AG08396 (cell line): ENCODE results near the gene OGT.
"Not testable (repeated sequence)": the region's sequence is repeated elsewhere in the genome, so short reads cannot be mapped to it uniquely, and the experiment has no call there.

Experiments used
- DNase-seq: peaks from one replicate; pipeline ENCODE4 v3.0.0; 2012; ENCODE audit warnings: low spot score, mixed read lengths

Gene OGT

DNA sequence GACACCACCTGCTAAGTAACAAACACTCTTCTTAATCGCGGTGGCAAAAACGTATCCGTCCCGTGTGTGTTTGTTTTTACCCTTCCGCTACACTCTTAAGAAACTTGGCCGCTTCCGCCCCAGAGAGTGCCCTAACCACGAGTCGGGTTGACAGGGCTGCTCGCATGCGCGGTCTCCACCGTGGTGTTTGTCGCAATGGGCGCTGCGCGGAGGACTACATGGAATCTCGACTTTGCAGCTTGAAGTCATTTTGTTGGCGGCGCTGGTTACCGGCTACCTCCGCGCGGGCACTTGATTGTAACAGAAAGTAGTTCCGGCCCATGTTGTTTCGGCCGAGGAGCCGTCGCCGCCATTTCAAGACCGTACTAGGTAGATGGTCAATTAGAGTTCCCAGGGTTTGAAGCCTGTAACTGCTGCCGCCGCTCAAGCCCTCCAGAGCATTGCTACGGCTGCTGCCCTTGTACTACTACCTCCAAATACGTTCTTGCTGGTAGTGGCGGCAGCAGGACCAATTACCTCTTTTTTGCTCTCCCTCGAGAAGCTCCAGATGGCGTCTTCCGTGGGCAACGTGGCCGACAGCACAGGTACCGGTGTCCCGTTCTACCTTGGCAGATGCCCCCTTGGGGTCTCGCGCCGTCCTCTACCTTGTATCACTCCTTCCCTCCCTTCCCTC, at the start of gene OGT:
Gene OGT, plus strand, starts transcription at position 352 of the 673 bp plus-strand sequence. Its CDS starts 196 bp downstream, at position 548.
- DNase-seq, result peak; percentile 85

DNA sequence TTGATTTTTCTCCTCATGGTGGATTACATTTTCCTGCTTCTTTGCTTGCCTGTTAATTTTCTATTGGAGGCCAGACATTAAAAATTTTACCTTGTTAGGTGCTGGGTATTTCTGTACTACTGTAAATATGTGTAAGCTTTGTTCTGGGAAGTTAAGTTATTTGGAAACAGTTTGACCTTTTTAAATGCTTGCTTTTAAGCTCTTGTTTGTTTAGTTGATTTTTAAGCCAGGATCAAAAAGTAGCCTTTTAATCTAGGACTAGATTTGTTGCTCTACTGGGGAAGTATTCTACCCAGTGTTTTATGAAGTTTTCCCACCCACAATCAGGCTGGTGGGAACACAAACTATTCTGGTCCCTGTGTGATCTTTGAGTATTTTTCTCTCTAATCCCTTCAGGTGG, 45.1 kb upstream of the OGT start:
- no peak for DNase-seq

DNA sequence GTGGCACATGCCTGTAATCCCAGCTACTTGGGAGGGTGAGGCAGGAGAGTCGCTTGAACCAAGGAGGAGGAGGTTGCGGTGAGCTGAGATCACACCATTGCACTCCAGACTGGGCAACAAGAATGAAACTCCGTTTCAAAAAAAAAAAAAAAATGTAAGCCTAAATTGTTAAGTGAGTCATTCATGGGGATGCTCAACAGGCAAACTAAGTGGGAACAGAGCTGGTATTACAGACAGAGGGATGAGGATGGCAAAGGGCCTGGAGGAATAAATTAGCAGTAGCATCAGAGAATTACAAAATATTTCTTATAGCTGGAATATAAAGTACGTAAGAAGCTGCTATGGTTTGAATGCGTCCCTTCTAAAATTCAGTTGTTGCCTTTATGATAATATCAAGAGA, 43.4 kb upstream of the OGT start:
- peak; percentile 9 for DNase-seq

DNA sequence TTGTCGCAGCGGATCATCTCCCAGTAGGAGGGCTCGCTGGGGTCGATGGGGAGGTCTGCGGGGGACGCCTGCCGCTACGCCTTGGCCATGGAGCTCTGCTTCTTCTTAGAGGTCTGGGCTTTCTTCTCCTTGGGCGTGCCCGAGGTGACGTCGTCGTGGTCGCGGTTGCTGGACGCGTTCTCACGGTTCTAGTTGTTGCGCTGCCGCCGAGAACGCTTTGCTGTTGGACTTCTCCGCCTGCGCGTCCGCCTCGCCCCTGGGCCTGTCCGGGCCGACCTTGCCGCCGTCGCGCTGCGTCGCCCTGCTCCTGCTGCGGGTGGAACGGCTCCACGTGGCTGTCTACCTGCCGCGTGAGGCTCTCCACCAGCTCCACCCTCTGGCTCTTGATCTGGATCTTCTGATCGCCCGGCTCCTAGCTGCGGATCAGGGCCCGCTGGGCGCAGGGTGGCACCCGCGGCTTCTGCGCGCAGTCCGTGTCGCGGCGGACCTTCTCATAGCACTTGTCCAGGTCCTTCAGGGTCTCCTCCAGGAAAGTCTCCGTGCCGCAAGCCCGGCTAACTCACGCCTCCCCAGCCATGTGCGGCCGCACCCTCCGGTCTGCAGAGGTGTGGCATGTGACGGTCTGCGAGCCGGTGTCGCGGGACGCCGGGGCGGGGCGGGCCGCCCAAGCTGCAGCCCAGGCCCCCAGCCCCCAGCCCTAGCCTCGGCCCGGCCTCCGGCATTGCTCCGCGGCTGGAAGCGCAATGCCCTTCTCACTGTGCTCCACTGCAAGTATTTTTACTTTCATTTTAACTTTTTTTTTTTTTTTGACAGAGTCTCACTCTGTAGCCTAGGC, 40.5 kb upstream of the OGT start:
- DNase-seq, result peak; percentile 39

DNA sequence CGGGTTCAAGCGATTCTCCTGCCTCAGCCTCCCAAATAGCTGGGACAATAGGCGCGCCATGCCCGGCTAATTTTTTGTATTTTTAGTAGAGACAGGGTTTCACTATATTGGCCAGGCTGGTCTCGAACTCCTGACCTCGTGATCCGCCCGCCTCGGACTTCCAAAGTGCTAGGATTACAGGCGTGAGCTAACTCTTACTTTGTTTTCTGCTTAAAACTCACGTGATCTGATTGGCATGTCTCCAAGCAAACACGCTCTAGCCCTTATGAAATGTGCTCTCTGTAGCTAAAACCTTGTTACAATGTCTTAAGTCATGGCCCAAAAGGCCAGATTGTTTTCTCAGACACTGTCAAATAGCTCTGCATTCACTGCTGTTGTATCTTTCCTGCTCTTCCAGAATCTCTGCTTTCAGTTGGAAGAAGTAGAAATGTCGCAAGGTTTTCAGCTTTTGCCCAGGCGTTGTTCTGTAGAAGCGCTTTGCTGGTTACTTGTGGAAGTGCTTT, 39.7 kb upstream of the OGT start:
- DNase-seq, result peak; percentile 15

DNA sequence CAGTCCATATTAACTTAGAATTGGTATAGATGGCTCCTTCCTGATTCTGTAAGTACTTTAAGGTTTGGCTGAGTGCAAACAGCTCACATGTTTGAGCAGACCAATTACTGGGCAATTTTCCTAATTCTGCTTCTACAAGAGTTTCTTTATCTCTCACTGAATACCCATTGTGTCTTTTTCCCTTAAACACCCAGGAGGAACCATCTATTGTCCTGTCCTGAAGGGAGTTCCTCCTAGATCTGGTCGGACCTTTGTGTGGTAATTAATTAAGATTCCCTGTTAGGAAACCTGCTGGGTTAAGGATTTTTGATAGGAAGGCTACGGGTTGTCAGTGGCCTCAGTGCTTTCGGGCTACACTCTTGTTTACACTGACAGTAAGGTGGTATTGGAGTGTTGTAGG, 36.9 kb upstream of the OGT start:
- DNase-seq, result not testable (repeated sequence)

DNA sequence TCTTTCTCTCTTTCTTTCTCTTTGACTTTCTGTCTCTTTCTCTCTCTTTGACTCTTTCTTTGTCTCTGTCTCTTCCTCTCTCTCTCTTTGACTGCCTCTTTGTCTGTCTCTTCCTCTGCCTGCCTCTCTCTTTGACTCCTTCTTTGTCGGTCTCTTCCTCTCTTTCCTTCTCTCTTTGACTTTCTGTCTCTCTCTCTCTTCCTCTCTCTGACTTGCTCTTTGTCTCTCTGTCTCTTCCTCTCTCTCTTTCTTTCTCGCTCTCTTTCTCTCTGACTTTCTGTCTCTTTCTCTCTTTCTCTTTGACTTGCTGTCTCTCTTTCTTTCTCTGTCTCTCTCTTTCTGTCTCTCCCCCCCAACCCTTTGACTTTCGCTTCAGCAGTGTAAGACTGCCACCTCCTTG, 36.4 kb upstream of the OGT start:
- no peak for DNase-seq

DNA sequence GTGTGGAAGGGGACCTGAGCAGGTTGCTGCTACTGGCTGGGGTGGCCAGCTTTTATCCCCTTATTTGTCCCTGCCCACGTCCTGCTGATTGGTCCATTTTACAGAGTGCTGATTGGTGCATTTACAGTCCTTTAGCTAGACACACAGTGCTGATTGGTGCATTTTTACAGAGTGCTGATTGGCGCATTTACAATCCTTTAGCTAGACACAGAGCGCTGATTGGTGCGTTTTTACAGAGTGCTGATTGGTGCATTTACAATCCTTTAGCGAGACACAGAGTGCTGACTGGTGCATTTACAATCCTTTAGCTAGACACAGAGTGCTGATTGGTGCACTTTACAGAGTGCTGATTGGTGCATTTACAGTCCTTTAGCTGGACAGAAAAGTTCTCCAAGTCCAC, 30.8 kb upstream of the OGT start:
- not testable (repeated sequence) for DNase-seq

DNA sequence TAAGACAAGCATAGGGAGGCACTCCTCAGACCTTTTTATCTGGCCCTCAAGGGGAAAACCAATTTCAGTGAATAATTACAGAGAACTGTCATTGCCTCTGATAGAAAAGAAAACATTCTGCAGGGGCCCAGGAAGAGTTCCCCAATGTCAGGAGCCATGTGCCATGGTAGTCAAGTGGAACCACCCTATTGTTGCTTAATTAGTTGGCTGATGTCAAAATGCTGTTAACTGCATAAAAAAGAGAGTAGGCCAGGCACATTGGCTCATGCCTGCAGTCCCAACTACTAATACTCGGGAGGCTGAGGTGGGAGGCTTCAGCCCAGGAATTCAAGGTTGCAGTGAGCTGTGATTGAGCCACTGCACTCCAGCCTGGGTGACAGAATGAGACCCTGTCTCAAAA, 28.6 kb upstream of the OGT start:
- no peak for DNase-seq

DNA sequence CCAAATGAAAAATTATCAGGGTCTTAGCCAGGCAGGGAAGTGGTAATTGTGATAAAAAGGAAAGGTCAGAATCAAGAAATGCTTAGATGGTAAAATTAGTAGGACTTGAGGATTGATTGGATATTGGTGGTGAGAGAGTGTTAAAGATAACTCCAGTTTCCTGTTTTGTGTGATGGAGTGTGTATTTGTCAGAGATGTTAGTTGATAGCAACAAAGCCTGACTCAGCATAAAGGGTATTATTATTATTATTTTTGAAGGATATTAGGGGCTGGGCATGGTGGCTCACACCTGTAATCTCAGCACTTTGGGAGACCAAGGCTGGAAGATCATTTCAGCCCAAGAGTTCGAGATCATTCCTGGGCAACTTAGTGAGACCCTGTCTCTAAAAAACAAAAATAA, 23.6 kb upstream of the OGT start:
- no peak for DNase-seq

DNA sequence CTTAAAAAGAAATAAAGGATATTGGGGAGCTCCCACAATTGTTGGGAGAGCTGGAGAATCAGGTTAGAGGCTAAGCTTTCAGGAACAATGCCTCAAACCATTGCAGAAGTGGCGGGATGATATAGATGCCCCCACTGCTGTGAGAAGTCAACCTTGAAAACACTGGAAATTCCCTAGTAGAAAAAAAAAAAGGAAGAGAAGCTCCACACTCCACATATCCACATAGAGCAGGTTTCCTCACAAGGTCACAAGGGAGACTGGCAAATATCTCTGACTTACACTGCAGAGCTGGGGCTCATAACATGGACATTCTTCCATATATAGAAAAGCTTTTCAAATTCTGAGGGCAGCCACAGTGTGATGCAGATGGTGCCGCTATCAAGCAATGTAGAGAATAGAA, 22.7 kb upstream of the OGT start:
- DNase-seq, result no peak

DNA sequence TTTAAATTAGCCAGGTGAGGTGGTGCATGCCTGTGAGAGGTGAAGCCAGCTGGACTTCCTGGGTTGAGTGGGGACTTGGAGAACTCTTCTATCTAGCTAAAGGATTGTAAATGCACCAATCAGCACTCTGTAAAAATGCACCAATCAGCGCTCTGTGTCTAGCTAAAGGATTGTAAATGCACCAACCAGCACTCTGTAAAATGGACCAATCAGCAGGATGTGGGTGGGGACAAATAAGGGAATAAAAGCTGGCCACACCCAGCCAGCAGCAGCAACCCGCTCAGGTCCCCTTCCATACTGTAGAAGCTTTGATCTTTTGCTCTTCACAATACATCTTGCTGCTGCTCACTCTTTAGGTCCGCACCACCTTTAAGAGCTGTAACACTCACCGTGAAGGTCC, 19.2 kb upstream of the OGT start:
- DNase-seq, result not testable (repeated sequence)

DNA sequence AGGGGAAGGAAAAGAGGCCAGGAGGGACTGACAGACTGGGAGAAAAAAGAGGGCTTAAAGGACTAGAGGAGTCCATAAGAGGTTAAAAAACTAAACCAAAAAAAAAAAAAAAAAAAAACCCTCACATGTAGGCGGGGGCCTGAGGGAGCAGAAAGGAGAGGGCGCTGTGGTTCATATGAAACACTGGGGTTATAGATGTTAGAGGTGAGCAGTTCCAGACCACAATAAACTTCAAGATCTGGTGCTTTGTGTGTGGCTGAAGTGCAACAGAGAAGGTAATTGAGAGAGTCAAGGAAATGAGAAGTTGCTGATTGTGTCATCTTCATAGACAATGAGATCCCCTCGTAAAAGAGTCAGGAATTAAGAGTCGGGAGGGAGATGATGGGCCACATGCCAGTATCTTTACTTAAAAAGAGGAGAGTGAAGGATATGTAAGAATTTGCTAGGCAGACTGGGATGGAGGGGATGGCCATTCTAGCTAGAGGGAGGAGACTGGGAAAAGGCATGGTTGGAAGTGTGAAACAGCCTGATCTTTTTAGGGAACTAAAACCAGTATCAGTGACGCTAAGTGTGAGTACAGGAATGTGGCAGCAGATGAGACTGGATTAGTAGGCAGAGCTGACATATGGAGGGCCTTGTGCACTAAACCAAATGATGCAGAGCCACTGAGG, 18.4 kb upstream of the OGT start:
- no peak for DNase-seq

DNA sequence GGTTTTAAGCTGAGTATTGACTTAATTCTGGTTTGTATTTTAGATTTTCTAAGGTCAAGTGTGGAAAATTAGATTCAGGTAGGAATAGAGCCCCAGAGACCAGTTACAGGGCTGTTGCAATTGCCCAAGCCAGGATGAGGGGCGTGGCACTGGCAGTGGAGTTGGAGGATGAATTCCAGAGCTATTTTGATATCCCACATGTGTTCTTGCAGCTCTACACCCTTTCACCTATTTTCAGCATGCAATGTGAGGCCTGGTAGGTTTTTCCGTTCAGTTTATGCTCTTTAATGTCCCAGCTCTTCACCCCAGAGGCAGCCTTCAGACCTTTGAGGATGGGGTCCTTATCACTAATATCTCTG, 17.9 kb upstream of the OGT start:
- no peak for DNase-seq

DNA sequence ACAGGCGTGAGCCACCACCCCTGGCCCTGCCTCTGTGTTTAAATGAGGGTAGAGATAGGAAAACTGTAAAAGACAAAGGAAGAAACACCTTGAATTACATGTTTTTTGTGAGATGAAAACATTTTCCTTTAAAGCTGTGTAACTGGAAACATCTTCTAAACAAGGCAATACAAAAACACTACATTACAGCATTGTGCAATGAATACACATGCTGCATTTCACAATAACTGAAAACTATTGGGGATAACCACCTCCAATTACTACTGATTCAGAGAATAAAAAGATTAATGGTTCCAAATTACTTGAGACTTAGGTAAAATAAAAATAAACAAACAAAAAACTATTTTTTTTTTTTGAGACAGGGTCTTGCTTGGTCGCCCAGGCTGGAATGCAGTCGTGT, 7.6 kb upstream of the OGT start:
- DNase-seq, result no peak

DNA sequence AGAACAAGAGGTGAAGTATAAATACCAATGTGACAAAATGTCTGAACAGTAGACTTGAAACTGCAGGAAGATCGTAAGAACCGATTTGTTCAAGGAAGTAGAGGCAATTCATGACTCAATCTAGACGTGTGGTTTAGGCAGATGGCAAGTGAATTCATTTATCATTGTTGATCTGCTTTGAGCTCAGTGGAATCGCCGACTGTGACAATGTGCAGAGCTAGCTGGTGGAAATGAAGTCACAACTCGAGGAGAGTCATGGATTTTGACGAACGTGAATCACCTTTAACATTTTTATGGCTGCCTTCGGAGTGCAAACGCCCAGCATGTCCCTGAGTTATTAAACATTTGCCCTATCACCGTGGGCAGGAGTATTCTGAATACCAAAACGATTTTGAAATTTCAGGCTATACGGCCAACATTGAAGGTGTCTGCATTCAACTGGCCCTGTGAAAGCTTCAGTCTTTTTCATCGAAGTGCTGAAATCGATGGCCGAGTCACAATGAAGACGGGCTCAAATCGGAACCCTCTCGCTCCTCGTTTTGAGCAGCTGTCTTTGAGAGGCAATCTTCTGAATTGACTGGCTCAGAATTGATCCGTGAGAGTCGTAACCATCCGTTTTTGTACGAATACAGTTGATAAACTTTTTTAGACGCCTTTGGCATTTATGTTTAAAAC, 689 bp upstream of the OGT start:
- DNase-seq, result peak; percentile 10

DNA sequence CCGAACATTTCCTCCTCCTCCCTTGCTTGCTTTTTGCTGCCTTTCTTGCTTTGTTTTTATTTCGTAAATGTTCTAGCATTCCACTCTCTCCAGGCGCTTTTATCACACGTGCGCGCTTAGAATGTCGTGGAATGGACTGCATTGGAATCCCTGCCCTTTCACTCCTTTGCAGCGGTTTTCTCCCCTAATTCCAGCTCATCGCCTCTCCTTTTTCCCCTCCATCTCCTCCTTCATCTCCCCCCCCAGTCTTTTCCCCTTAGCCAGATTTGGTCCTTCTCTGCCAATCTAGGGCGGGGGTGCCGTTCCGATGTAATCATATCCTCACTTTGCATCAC, 579 bp downstream of the OGT start:
- DNase-seq, result no peak

DNA sequence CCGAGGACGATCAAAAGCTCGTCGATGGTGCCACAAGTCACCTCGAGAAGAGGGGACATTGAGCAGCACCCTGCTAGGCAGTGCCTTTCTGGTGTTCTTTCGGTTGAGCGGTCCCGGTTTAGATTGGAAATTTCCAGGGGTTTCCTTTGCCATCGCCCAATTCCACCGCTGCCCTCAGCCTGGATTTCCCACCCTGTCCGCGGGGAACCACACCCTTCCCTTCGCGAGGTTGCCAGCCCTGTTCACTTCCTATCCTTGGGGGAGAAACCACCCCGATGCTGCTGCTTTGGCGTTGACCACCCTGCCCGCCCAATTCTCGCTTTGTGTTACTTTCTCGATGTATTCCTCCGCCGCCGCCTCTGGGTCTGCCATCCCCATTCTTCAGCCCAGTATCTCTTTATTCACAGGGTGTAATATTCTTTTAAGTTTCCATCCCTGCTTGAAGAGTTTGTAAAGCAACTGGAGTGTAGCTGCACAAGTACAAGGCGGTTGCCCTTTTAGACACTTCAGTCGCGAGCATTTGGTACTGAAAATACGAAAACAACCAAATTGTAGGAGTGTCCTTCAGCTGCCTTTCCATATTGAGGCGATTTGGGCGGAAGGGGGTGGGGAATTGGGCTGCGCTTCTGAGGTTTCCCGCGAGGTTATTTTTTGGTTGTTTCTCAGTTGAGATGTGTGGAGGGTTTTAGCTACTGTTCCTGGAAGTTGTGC, 1.1 kb downstream of the OGT start:
- peak; percentile 10 for DNase-seq

DNA sequence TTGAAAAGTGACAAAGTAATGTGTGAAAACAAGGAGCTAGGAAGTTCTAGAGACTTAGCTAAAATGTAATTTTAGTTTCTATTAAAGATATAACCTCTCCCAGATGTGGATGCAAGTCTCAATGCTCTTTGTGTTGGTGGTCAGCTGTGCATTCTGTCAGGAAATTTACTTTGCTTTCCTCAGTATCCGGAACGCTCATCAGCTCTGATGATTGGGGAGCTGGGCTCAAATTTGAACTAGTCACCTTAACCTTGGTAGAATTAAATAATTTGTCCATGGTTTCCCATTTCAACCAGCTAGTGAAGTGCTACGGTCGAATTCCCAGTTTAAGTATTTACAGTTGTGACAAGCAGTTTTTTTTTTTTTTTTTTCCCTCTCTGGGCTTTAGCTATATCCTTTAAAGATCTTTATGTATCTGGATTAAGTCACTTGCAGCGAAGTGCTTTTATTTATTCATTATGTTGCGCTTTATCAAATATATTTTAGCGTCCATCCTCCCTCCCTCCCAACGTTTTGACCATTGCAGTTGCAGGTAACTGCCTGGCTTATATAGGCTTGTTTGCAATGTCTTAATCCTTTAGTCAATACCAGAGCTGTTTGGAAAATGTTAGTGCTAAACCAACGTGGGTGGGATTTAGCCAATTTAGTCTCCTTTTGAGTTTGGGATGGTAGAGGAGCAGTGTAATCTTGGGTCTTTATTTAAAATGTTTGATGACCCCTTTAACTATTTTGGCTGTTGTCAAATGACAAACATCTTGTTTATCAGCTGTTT, 2.1 kb downstream of the OGT start:
- no peak for DNase-seq

DNA sequence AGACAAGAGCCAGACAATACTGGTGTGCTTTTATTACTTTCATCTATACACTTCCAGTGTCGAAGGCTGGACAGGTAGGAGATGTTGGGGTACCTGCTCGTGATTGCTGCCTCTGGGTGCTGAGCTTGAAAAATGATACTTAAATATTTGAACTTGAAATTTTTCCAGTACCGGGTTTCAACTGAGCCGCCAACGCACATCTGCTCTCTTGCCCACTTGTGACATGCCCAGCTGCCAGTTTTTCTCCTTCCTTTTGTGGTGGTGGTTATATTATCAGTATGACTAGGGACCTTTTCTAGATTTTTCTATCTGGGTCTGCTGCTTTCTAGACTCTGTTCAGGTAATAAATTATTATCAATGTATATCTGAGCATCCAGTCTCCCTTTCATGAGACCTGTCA, 3.4 kb downstream of the OGT start:
- DNase-seq, result no peak

DNA sequence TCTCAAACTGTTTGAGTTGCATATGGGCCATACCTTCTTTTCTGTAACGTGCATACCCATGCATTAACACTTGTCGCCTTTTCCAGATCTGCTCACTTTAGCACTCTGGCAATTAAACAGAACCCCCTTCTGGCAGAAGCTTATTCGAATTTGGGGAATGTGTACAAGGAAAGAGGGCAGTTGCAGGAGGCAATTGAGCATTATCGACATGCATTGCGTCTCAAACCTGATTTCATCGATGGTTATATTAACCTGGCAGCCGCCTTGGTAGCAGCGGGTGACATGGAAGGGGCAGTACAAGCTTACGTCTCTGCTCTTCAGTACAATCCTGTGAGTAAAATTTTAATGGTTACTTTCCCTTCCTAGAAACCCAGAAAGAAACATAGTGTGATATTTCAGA, 4.8 kb downstream of the OGT start:
- no peak for DNase-seq
